Natural killer cell (primary cell): ENCODE results near the gene SMAD3. TPM values are rescaled to one million over a fixed set of nuclear protein-coding genes. Genes with fewer than 3 reads are reported as not detected.
A peak's percentile ranks its signal among the peaks of the same experiment; 100 is the strongest.

Experiments
- ATAC-seq, 3 donors: fragments of 150-1000 bp in 2 of 3; fragments of 200-7000 bp in 1 of 3; cut with Tn5 transposase; 1 replicate in 1 of 3; 2 replicates in 2 of 3; pipeline ENCODE4 v1.10.0; 2021; ENCODE audit warnings: mild to moderate bottlenecking in 2 of 3, moderate library complexity in 2 of 3
- DNase-seq, 2 donors: peaks; one replicate each; pipeline versions ENCODE4 v3.0.0 to v3.0.0-alpha.2; 2013 to 2021; ENCODE audit warnings: mixed read lengths in 1 of 2
- H3K27ac ChIP-seq: one replicate; pipeline ENCODE4 v1.5.1; 2013; ENCODE audit warnings: mild to moderate bottlenecking, low read length
- H3K27me3 ChIP-seq: one replicate; pipeline ENCODE4 v1.6.1; 2013; ENCODE audit warnings: low read length; ENCODE audit not compliant: control insufficient read depth, insufficient read depth
- H3K36me3 ChIP-seq: one replicate; pipeline ENCODE4 v1.6.1; 2013; ENCODE audit warnings: low read length; ENCODE audit not compliant: control insufficient read depth, insufficient read depth
- H3K4me1 ChIP-seq: one replicate; pipeline ENCODE4 v1.6.1; 2013; ENCODE audit warnings: low read length; ENCODE audit not compliant: control insufficient read depth, insufficient read depth
- H3K4me3 ChIP-seq: one replicate; pipeline ENCODE4 v1.5.1; 2013; ENCODE audit warnings: low read length
- H3K9me3 ChIP-seq: one replicate; pipeline ENCODE4 v1.6.1; 2013; ENCODE audit warnings: low read length; ENCODE audit not compliant: control insufficient read depth, insufficient read depth
- H3K27ac Mint-ChIP-seq, 2 donors: one replicate each; pipeline ENCODE4 v1.8.0; 2022; ENCODE audit warnings: mild to moderate bottlenecking in 2 of 2, mixed read lengths in 2 of 2, moderate library complexity in 1 of 2
- H3K27me3 Mint-ChIP-seq, 2 donors: one replicate each; pipeline ENCODE4 v1.8.0; 2022; ENCODE audit warnings: low read depth in 2 of 2, mixed read lengths in 2 of 2
- H3K36me3 Mint-ChIP-seq: one replicate; pipeline ENCODE4 v1.8.0; 2022; ENCODE audit warnings: mixed read lengths
- H3K4me1 Mint-ChIP-seq, 2 donors: one replicate each; pipeline ENCODE4 v1.8.0; 2022; ENCODE audit warnings: mixed read lengths in 2 of 2
- H3K4me3 Mint-ChIP-seq: one replicate; pipeline ENCODE4 v1.8.0; 2022; ENCODE audit warnings: mild to moderate bottlenecking, moderate library complexity, mixed read lengths
- H3K9me3 Mint-ChIP-seq, 2 donors: one replicate each; pipeline ENCODE4 v1.8.0; 2022; ENCODE audit warnings: mixed read lengths in 2 of 2
- CTCF ChIP-seq: fragments of 200-600 bp; IDR thresholded peaks from one replicate; pipeline ENCODE4 v1.8.0; 2022; ENCODE audit warnings: antibody characterized with exemption
- WGBS: methylation state at CpG from one replicate; pipeline ENCODE4 v1.1.7; 2013; ENCODE audit warnings: missing lambda C conversion rate; ENCODE audit not compliant: insufficient coverage; 5-methylcytosine and 5-hydroxymethylcytosine counted together
- intact Hi-C: fragments of 100-400 bp; cut with micrococcal nuclease; formaldehyde crosslinking; loops from one replicate; pipeline ENCODE4 v1.14.2; 2022
- total RNA-seq, 4 donors: library from RNA; stranded (reverse); fragments of 120-200 nt in 1 of 4; gene quantifications; one replicate each; pipeline versions ENCODE4 v1.2.3 to v1.2.4, GENCODE V29; 2013 to 2022

The SMAD3 gene
- total RNA-seq, 3 donors from 2014 or later (not counting 1 experiment from before 2014, with no cell fraction given), result 47.1 to 72.6 (median 63.0) TPM

- Mint-ChIP-seq H3K4me1 (peaks cover 80 to 84% of the 10 kb centered on the region in 2 donors), H3K36me3 (no peaks in the 10 kb centered on the region), H3K27ac (peak overlapping the region in 1 of 2 donors; percentile 36), H3K4me3 (no peak overlapping the region), H3K27me3 (no peaks in the 10 kb centered on the region), H3K9me3 (no peaks in the 10 kb centered on the region)
- ATAC-seq (no peak), DNase-seq (no peak)
- Histone ChIP-seq H3K27ac (no peak overlapping the region), H3K4me3 (no peak overlapping the region), H3K36me3 (no peaks in the 10 kb centered on the region), H3K27me3 (no peaks in the 10 kb centered on the region), H3K4me1 (peaks cover 56% of the 10 kb centered on the region), H3K9me3 (no peaks in the 10 kb centered on the region)
- WGBS, result 98% methylated on average over 7 of the region's 7 CpGs
- no peak for TF ChIP-seq CTCF
- intact Hi-C loops, result no loop called here
These were observed 76.8 kb downstream of the SMAD3 start for GRCh38 chr15:67142092-67142766.

GRCh38 chr15:67142767-67143100 is 77.3 kb downstream of the SMAD3 start:
- ATAC-seq, result no peak
- Histone ChIP-seq H3K4me3 (no peak overlapping the region), H3K36me3 (no peaks in the 10 kb centered on the region), H3K27ac (no peak overlapping the region), H3K9me3 (no peaks in the 10 kb centered on the region), H3K27me3 (no peaks in the 10 kb centered on the region), H3K4me1 (peaks cover 58% of the 10 kb centered on the region)
- DNase-seq, result no peak
- Mint-ChIP-seq H3K27ac (peak overlapping the region in 1 of 2 donors; percentile 36), H3K4me1 (peaks cover 80 to 84% of the 10 kb centered on the region in 2 donors), H3K4me3 (no peak overlapping the region), H3K9me3 (no peaks in the 10 kb centered on the region), H3K36me3 (no peaks in the 10 kb centered on the region), H3K27me3 (no peaks in the 10 kb centered on the region)
- intact Hi-C loops, result no loop called here
- no peak for TF ChIP-seq CTCF
- WGBS, result 99% methylated on average over 6 of the region's 6 CpGs

DNA sequence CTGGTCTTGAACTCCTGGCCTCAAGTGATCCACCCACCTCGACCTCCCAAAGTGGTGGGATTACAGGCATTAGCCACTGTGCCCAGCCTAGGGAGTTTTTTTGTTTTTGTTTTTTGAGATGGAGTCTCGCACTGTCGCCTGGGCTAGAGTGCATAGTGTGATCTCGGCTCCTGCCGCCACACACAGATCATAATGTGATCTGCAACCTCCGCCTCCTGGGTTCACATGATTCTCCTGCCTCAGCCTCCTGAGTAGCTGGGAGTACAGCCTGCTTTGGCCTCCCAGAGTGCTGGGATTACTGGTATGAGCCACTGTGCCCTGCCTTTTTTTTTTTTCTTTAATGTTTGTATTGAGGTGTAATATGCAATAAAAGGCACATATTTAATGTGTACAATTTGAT is 78.2 kb downstream of the SMAD3 start:
- Histone ChIP-seq H3K36me3 (no peaks in the 10 kb centered on the region), H3K4me1 (peaks cover 59% of the 10 kb centered on the region), H3K27ac (no peak overlapping the region), H3K27me3 (no peaks in the 10 kb centered on the region), H3K4me3 (no peak overlapping the region), H3K9me3 (no peaks in the 10 kb centered on the region)
- DNase-seq (no peak), ATAC-seq (no peak)
- Mint-ChIP-seq H3K27ac (no peak overlapping the region), H3K4me3 (no peak overlapping the region), H3K9me3 (no peaks in the 10 kb centered on the region), H3K4me1 (peaks cover 84% of the 10 kb centered on the region in 2 donors), H3K36me3 (no peaks in the 10 kb centered on the region), H3K27me3 (no peaks in the 10 kb centered on the region)
- intact Hi-C loops, result no loop called here
- TF ChIP-seq CTCF, result no peak
- WGBS, result 93% methylated on average over 6 of the region's 6 CpGs
